T-helper 1 cell (primary cell): Measurements from ENCODE around the gene AGMO.
"Not testable (repeated sequence)": the region's sequence is repeated elsewhere in the genome, so short reads cannot be mapped to it uniquely, and the experiment has no call there.

Experiments used
- DNase-seq, 5 donors: peaks; one replicate each; pipeline ENCODE4 v3.0.0-alpha.2; 2012 to 2020

AGMO gene

DNA sequence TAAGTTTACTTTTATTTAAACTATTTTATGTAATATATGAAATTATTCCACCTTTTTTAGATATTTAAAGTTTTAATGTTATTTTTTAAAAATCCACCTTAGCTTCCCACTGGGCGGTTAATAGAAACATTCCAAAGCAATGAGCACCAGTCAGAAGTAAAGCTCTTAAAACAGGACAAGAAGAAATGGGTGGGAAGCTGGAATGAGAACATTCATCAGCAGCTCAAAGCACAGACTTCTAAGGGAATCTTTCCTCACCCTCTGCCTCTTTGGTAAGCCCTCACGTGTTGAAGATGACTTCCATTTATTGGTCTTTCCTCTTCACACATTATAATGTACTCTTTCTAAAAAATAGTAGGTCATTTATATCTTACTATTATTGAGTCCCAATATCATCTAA lies 3.1 kb downstream of the AGMO start:
- DNase-seq: no peak

DNA sequence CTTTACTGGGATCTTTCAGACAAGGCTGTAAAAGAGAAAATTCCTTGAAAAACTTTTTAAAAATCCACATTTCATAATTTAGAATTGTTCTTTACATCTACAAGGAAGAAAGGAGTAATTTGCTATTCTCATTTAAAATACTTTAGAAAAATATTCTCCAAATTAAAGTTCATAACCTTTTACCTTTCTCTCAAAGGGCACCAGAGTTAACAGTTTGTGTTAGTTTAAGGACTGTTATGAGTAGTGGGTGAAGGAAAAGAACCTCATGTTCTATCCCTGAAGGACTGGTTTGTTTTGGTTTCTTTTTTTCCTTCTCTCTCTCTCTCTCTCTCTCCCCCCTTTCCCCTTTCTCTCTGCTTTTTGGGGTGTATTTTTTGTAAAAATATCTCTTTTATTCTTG lies 4.1 kb downstream of the AGMO start:
- no peak for DNase-seq

- DNase-seq: no peak
These were observed 4.6 kb downstream of the AGMO start for GRCh38 chr7:15557186-15557585.

GRCh38 chr7:15556339-15557105 lies 5.3 kb downstream of the AGMO start:
- DNase-seq: no peak

GRCh38 chr7:15555381-15555859 lies 6.4 kb downstream of the AGMO start:
- no peak for DNase-seq

- no peak for DNase-seq
These were observed 7.1 kb downstream of the AGMO start for GRCh38 chr7:15554744-15555143.

GRCh38 chr7:15554081-15554480 lies 7.7 kb downstream of the AGMO start:
- DNase-seq: no peak

DNA sequence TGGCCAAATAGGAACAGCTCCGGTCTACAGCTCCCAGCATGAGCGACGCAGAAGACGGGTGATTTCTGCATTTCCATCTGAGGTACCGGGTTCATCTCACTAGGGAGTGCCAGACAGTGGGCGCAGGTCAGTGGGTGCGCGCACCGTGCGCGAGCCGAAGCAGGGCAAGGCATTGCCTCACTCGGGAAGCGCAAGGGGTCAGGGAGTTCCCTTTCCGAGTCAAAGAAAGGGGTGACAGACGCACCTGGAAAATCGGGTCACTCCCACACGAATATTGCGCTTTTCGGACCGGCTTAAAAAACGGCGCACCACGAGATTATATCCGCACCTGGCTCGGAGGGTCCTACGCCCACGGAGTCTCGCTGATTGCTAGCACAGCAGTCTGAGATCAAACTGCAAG lies 14.5 kb downstream of the AGMO start:
- not testable (repeated sequence) for DNase-seq

DNA sequence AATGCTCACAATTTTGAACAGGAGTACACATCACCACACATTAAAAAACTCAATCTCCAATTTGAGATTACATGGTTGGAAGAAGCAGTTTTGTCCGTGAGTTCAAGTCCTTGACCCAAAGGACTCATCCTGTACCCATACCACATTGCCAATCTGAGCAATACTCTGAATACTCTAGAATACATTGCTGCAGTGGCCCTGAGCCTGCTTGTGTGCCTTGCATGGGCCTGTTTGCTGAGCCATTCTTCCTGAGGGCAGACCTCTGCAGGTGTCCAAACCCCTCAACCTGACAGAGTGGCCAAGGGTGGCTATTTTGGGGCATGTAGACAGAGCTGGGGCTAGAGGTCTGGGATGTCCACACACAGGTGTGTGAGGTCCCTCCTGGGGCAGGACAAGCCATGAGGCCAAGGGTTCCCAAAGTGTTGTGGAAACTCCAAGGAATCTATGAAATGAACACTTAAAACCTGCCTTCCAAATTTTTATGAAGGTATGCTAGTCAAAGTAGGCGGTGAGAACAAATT lies 15.5 kb downstream of the AGMO start:
- DNase-seq: no peak

DNA sequence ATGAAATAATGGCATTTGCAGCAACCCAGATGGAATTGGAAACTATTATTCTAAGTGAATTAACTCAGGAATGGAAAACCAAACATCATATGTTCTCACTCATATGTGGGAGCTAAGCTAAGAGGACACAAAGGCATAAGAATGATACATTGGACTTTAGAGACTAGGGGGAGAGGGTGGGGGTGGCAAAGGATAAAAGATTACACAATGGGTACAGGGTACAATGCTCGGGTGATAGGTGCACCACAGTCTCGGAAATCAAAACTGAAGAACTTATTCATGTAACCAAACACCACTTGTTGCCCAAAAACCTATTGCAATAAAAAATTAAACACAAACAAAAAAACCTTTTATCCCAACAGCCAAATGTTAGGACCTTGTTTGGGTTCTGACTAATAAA lies 17.8 kb downstream of the AGMO start:
- DNase-seq: no peak

DNA sequence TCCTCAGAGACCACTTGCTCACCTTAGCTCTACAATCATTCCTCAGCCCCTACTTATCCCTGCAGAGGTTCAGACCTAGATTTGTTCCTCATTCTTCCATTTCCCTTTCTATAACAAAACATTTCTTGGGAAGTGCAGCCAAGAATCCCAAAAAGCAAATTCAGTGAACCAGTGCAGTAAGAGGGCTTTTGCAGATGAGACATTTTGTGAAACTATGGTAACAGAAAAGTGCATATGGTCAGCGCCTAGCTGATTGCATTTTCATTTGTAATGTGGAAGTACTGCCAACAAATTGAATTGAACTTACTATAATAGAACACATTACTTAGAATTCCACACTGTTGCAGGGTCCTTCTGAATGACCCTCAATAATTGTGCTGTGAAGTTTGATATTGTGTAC lies 18.6 kb downstream of the AGMO start:
- DNase-seq: no peak

GRCh38 chr7:15527648-15528047 lies 34.2 kb downstream of the AGMO start:
- DNase-seq: no peak

DNA sequence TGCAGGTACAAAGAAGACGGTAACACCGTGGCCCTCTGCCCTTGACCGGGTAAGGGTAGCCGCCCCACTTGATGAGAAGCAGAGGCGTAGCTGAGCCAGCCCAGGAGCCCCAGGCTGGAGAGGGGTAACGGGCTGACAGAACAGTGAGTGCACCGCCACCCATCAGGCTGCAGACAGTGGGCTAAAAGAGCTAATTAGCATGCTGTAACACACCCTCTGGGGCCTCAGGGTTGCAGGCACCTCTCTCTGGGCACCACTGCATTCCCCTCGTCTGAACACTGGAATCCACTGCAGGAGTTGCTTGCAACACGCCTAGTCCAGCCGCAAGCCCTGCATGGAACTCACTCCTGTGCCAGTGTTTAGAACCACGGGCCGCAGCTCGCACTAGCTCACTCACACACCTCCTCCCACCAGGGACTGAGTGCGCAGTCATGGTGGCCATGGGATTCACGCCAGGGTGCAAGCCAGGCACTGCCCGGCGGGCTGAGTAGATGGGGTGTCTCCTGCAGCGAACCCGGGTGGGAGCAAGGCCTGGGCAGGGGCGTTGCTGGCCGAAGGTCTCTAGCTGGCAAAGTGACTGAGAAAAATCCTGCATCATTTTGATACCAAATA lies 36.1 kb downstream of the AGMO start:
- no peak for DNase-seq

GRCh38 chr7:15524077-15524476 lies 37.7 kb downstream of the AGMO start:
- no peak for DNase-seq

DNA sequence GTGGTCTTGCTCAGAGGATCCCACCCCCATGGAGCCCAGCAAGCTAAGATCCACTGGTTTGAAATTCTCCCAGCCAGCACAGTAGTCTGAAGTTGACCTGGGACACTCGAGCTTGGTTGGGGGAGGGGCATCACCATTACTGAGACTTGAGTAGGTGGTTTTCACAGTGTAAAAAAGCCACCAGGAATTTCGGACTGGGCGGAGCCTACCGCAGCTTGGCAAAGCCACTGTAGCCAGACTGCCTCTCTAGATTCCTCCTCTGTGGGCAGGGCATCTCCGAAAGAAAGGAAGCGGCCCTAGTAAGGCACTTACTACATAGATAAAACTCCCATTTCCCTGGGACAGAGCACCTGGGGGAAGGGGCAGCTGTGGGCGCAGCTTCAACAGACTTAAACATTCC lies 44.0 kb downstream of the AGMO start:
- DNase-seq: not testable (repeated sequence)

DNA sequence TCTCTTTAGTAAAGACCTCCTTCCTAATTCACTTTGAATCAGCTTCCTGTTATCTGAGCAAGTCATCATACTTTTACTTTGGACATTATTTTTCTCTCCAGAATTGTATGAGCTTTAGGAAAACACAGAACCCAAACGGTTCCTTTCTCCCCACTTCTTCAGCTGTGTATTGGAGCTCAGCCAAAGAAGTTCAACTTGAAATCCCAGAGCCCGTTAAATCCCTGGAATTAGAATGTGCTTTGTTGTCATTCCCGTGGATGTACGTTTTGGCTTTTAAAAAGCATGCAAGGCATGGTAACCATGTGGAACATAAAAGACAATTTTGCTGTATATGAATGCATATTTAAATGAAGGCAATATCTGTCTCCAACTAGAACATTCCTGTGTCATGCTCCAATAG lies 46.6 kb downstream of the AGMO start:
- DNase-seq: no peak

DNA sequence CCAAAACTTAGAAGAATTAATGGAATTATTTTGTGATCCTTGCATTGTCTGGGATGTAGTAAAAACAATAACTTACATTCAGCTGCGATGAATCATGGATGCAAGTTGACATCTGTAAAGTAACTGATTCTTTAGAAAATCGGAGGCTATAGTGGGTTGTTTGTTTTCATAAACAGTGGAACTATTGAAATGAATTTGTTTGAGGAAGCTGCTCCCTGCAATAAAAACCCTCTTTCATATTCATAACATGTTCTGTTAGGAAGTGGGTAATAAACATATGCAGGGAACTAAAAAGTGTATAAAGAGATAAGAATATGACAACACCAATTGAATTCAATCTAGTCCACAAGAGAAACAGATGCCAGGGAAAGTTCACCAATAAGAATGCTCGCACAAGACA lies 53.6 kb downstream of the AGMO start:
- DNase-seq: no peak

DNA sequence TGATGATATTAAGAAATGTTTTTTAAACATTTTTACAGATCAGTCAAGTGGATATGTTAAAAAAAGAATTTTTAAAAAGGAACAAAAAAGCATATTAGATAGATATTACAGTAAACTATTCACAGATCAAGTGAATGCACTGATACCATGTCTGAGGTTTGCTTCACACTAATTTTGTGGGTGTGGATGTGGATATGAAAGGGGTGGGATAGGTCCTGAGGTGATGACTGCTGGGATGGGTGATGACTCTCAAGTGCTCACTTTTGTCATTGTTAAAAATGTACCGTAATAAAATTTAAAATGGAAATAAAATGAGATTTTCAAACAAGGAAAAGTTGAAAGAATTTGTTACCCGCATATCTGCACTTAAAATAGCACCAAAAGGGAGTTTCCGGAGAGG lies 54.1 kb downstream of the AGMO start:
- DNase-seq: no peak

- no peak for DNase-seq
These were observed 54.6 kb downstream of the AGMO start for GRCh38 chr7:15507171-15507570.

DNA sequence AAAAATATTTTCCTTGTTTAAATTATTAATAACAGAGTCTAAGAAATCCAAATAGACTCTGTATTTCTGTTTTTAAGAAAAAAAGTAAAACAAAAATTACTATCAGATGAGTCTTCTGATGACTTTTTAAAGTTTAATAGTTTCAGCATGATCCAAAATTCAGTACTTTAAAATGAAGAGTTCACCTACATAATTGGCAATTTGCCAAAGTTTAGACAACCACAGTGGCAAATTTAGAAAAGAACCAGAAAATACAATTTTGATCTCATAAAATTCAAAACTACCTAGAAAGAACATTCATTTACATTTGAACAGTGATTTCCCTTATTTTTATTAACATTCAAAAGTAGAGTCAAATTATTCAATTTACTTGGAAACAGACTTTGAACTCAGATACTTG lies 56.1 kb downstream of the AGMO start:
- no peak for DNase-seq

GRCh38 chr7:15504351-15504750 lies 57.5 kb downstream of the AGMO start:
- DNase-seq: no peak

DNA sequence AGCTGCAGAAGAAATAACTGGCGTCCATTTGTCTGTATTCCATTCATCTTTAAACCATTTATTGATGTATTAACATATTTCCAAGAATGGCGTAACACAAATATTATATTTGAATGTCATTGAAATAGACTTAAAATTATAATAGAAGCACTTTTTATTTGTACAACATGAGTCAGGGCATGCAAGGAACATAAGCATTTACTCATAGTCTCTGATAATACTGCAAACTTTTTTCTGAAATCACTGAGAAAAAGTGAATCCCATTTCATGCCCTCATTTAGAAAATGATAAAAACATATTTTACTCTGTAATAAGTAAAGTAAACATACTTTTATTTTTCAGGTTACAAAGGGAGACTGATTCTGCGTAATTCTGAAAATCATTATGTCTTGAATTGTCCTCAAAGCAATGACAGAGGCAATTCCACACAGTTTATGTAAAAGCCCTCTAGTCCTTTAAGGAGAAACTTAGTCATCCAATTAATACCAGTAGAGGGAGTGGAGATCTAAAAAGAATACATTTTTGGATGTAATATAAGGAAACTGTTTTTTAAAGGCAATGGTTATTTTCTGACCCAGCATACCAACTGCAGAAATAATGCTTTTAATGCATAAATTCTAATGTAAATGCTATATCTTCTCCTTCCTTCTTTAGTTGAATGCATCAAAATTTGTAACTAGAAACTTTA lies 58.1 kb downstream of the AGMO start:
- no peak for DNase-seq

GRCh38 chr7:15498465-15498864 lies 63.4 kb downstream of the AGMO start:
- DNase-seq: no peak

- DNase-seq: no peak
These were observed 66.6 kb downstream of the AGMO start for GRCh38 chr7:15495170-15495569.
